ENCODE results near the gene MUSTN1.
A peak's percentile ranks its signal among the peaks of the same experiment; 100 is the strongest.

Gene MUSTN1

GRCh38 chr3:52854013-52854412 lies 19.2 kb upstream of the MUSTN1 start:
- TF ChIP-seq CTCF (conservative IDR thresholded peaks at IDR 0.05) (no peak), ZFX (IDR thresholded peaks at IDR 0.05) (no peak)
- H3K27ac ChIP-seq = no peak overlapping the region

GRCh38 chr3:52852419-52852818 lies 17.6 kb upstream of the MUSTN1 start:
- TF ChIP-seq ZFX (IDR thresholded peaks at IDR 0.05) (no peak), CTCF (conservative IDR thresholded peaks at IDR 0.05) (no peak)
- no peak overlapping the region for H3K27ac ChIP-seq

- H3K27ac ChIP-seq = no peak overlapping the region
- TF ChIP-seq CTCF (conservative IDR thresholded peaks at IDR 0.05) = peak; percentile 72
- TF ChIP-seq ZFX (IDR thresholded peaks at IDR 0.05) = no peak
Observed at GRCh38 chr3:52851348-52851747, 16.5 kb upstream of the MUSTN1 start.

- no peak overlapping the region for H3K27ac ChIP-seq
- TF ChIP-seq ZFX (IDR thresholded peaks at IDR 0.05) (no peak), CTCF (conservative IDR thresholded peaks at IDR 0.05) (no peak)
Observed at GRCh38 chr3:52849656-52850055, 14.8 kb upstream of the MUSTN1 start.

GRCh38 chr3:52848617-52849016 lies 13.8 kb upstream of the MUSTN1 start:
- TF ChIP-seq CTCF (conservative IDR thresholded peaks at IDR 0.05) (no peak), ZFX (IDR thresholded peaks at IDR 0.05) (no peak)
- H3K27ac ChIP-seq = no peak overlapping the region

GRCh38 chr3:52847726-52848125 lies 12.9 kb upstream of the MUSTN1 start:
- TF ChIP-seq ZFX (IDR thresholded peaks at IDR 0.05) (no peak), CTCF (conservative IDR thresholded peaks at IDR 0.05) (no peak)
- H3K27ac ChIP-seq = no peak overlapping the region

- no peak for TF ChIP-seq CTCF (conservative IDR thresholded peaks at IDR 0.05)
- TF ChIP-seq ZFX (IDR thresholded peaks at IDR 0.05) = no peak
Observed at GRCh38 chr3:52847241-52847640, 12.4 kb upstream of the MUSTN1 start.

More at GRCh38 chr3:52847241-52847640, 12.4 kb upstream of the MUSTN1 start:
- H3K27ac ChIP-seq = no peak overlapping the region
